SK-N-SH (cell line): Measurements from ENCODE around the gene DGKH. TPM values are rescaled to one million over a fixed set of nuclear protein-coding genes. Genes with fewer than 3 reads are reported as not detected.

Experiments
- CTCF ChIA-PET: fragments of 300-600, 350-600 bp; formaldehyde crosslinking; extraction: SDS; loops from one replicate; lab custom pipeline; 2021; lab: Yijun Ruan, JAX
- POLR2A ChIA-PET: fragments of 350-600 bp; sonication (Branson Sonifier 250); formaldehyde crosslinking; extraction: SDS; loops from one replicate; lab custom pipeline; 2020; ENCODE audit warnings: antibody characterized with exemption, inconsistent platforms; lab: Yijun Ruan, JAX
- DNase-seq: peaks from one replicate; pipeline ENCODE4 v3.0.0; 2012
- H2AFZ ChIP-seq: fragments of 200-600 bp; sonication (generic); 2 replicates; pipeline ENCODE4 v1.8.1; 2016; ENCODE audit warnings: antibody characterized with exemption, mild to moderate bottlenecking, low read depth
- H3F3A ChIP-seq: fragments of 200-600 bp; sonication (generic); replicated peaks from 2 replicates; pipeline ENCODE3; 2016; ENCODE audit warnings: antibody characterized with exemption, mild to moderate bottlenecking; ENCODE audit not compliant: insufficient read depth
- H3K27ac ChIP-seq, 2 experiments: fragments of 200-500 bp in 1 of 2; fragments of 200-600 bp in 1 of 2; sonication (Bioruptor generic) in 1 of 2; sonication (generic), shearing (Covaris generic) in 1 of 2; 2 replicates each; pipeline versions ENCODE4 v1.5.1 to v1.6.1; 2014 to 2016; ENCODE audit warnings: low read depth in 2 of 2, inconsistent platforms in 1 of 2, low read length in 1 of 2, mild to moderate bottlenecking in 1 of 2, mixed read lengths in 1 of 2
- H3K27me3 ChIP-seq: fragments of 200-600 bp; sonication (generic), shearing (Covaris generic); 2 replicates; pipeline ENCODE4 v1.6.1; 2016; ENCODE audit warnings: mixed run types; ENCODE audit not compliant: insufficient read depth
- H3K36me3 ChIP-seq, 2 experiments: fragments of 200-500 bp in 1 of 2; fragments of 200-600 bp in 1 of 2; sonication (Bioruptor generic) in 1 of 2; sonication (generic) in 1 of 2; replicated peaks in 1 of 2; 2 replicates each; pipeline versions ENCODE3 to v1.5.1; 2014 to 2016; ENCODE audit warnings: low read length in 1 of 2, mild to moderate bottlenecking in 1 of 2; ENCODE audit not compliant: insufficient read depth in 2 of 2, control insufficient read depth in 1 of 2
- H3K4me1 ChIP-seq, 2 experiments: fragments of 200-500 bp in 1 of 2; fragments of 200-600 bp in 1 of 2; sonication (Bioruptor generic) in 1 of 2; sonication (generic), shearing (Covaris generic) in 1 of 2; 2 replicates each; pipeline versions ENCODE4 v1.5.1 to v1.6.1; 2014 to 2016; ENCODE audit warnings: low read depth in 1 of 2, low read length in 1 of 2, mixed run types in 1 of 2; ENCODE audit not compliant: insufficient read depth in 2 of 2, control insufficient read depth in 1 of 2
- H3K4me2 ChIP-seq: fragments of 200-600 bp; sonication (generic), shearing (Covaris generic); 2 replicates; pipeline ENCODE4 v1.6.1; 2017; ENCODE audit warnings: mixed run types
- H3K4me3 ChIP-seq, 2 experiments: fragments of 200-500 bp in 1 of 2; fragments of 200-600 bp in 1 of 2; sonication (Bioruptor generic) in 1 of 2; sonication (generic), shearing (Covaris generic) in 1 of 2; 2 replicates each; pipeline versions ENCODE4 v1.5.1 to v1.8.1; 2014 to 2016; ENCODE audit warnings: low read depth in 2 of 2, inconsistent platforms in 1 of 2, low read length in 1 of 2, mild to moderate bottlenecking in 1 of 2, mixed read lengths in 1 of 2, moderate library complexity in 1 of 2
- H3K79me2 ChIP-seq: fragments of 200-600 bp; sonication (generic); 2 replicates; pipeline ENCODE4 v1.8.1; 2017; ENCODE audit warnings: mild to moderate bottlenecking; ENCODE audit not compliant: insufficient read depth
- H3K9ac ChIP-seq: fragments of 200-600 bp; sonication (generic); 2 replicates; pipeline ENCODE4 v1.6.1; 2017; ENCODE audit warnings: mixed run types
- H3K9me2 ChIP-seq: fragments of 200-600 bp; sonication (generic); 2 replicates; pipeline ENCODE4 v1.6.1; 2017; ENCODE audit warnings: mixed run types
- H3K9me3 ChIP-seq: fragments of 200-600 bp; sonication (generic); 2 replicates; pipeline ENCODE4 v1.6.1; 2017; ENCODE audit warnings: mixed run types, mild to moderate bottlenecking, moderate library complexity
- H4K20me1 ChIP-seq: fragments of 200-600 bp; sonication (generic); 2 replicates; pipeline ENCODE4 v1.6.1; 2017; ENCODE audit warnings: mild to moderate bottlenecking, mixed run types; ENCODE audit not compliant: insufficient read depth
- CHD2 ChIP-seq: fragments of 150-350 bp; IDR thresholded peaks from 2 replicates; pipeline ENCODE4 v1.6.1; 2018; ENCODE audit warnings: low read length; ENCODE audit not compliant: partially characterized antibody
- ELF1 ChIP-seq: IDR thresholded peaks from 2 replicates; pipeline ENCODE4 v1.4.0; 2012
- EP300 ChIP-seq, 2 experiments: IDR thresholded peaks; 2 replicates each; pipeline versions ENCODE4 v1.4.0 to v1.6.1; 2012; ENCODE audit warnings: borderline replicate concordance in 1 of 2, low read depth in 1 of 2, low read length in 1 of 2
- FOSL2 ChIP-seq: IDR thresholded peaks from 2 replicates; pipeline ENCODE4 v1.4.0; 2012; ENCODE audit warnings: low read depth, mild to moderate bottlenecking, moderate library complexity, borderline replicate concordance
- FOXJ3 ChIP-seq: sonication (generic); formaldehyde crosslinking; IDR thresholded peaks from 2 replicates; pipeline ENCODE4 v1.5.1; 2020; ENCODE audit warnings: mild to moderate bottlenecking, missing genetic modification reagents
- GABPA ChIP-seq: IDR thresholded peaks from 2 replicates; pipeline ENCODE4 v1.4.0; 2012; ENCODE audit warnings: low read depth, mild to moderate bottlenecking
- GATA2 ChIP-seq: sonication (generic); formaldehyde crosslinking; IDR thresholded peaks from 2 replicates; pipeline ENCODE4 v1.5.0; 2020; ENCODE audit warnings: mild to moderate bottlenecking, missing genetic modification reagents
- MXI1 ChIP-seq: IDR thresholded peaks from 2 replicates; pipeline ENCODE4 v1.6.1; 2012; ENCODE audit warnings: mild to moderate bottlenecking, low read depth, low read length, improper control_type of control experiment
- NFIC ChIP-seq: IDR thresholded peaks from 2 replicates; pipeline ENCODE4 v1.4.0; 2012; ENCODE audit warnings: borderline replicate concordance
- RCOR1 ChIP-seq: fragments of 150-350 bp; IDR thresholded peaks from 2 replicates; pipeline ENCODE4 v1.6.1; 2017; ENCODE audit warnings: antibody characterized with exemption, low read length
- RXRA ChIP-seq: IDR thresholded peaks from 2 replicates; pipeline ENCODE4 v1.4.0; 2012; ENCODE audit warnings: low read depth, mild to moderate bottlenecking, borderline replicate concordance
- SIN3A ChIP-seq: IDR thresholded peaks from 2 replicates; pipeline ENCODE4 v1.6.1; 2012; ENCODE audit warnings: low read depth, mild to moderate bottlenecking, low read length, moderate library complexity, borderline replicate concordance
- SMC3 ChIP-seq: IDR thresholded peaks from 2 replicates; pipeline ENCODE4 v1.6.1; 2012; ENCODE audit warnings: low read depth, low read length, improper control_type of control experiment
- TAF1 ChIP-seq: IDR thresholded peaks from 2 replicates; pipeline ENCODE4 v1.6.1; 2012; ENCODE audit warnings: low read depth, mild to moderate bottlenecking, low read length, moderate library complexity, borderline replicate concordance
- TEAD4 ChIP-seq: IDR thresholded peaks from 2 replicates; pipeline ENCODE4 v1.4.0; 2012; ENCODE audit warnings: mild to moderate bottlenecking, borderline replicate concordance; ENCODE audit not compliant: insufficient read depth
- WGBS: methylation state at CpG from one replicate; pipeline ENCODE4 v1.1.6; 2017; ENCODE audit warnings: low lambda C conversion rate; 5-methylcytosine and 5-hydroxymethylcytosine counted together
- polyA plus RNA-seq, 3 experiments: library from polyadenylated mRNA; depleted of rRNA; stranded (reverse); fragments of >200 nt; gene quantifications; 2 replicates each; pipeline ENCODE4 v1.2.3, GENCODE V29; 2012
- TF ChIP-seq, protein P1 (sequence below): fragments of 150-350 bp; IDR thresholded peaks from 2 replicates; pipeline ENCODE4 v1.6.1; 2016; ENCODE audit warnings: mild to moderate bottlenecking, low read depth, low read length
- TF ChIP-seq, protein P2 (sequence below): IDR thresholded peaks from 2 replicates; pipeline ENCODE4 v1.4.0; 2012; ENCODE audit warnings: low read depth, borderline replicate concordance
- TF ChIP-seq, protein P3 (sequence below): IDR thresholded peaks from 2 replicates; pipeline ENCODE4; 2012
- TF ChIP-seq, protein P4 (sequence below): fragments of 150-350 bp; IDR thresholded peaks from 2 replicates; pipeline ENCODE4 v1.6.1; 2017; ENCODE audit warnings: antibody characterized with exemption, low read length, low read depth, borderline replicate concordance
- TF ChIP-seq, protein P5 (sequence below): fragments of 200-600 bp; sonication (generic); IDR thresholded peaks from 2 replicates; pipeline ENCODE4 v1.6.1; 2017; ENCODE audit warnings: antibody characterized with exemption, mild to moderate bottlenecking, moderate library complexity

DGKH gene
- polyA plus RNA-seq, 1 of the 3 experiments (the other 2 are of a cell fraction) = 2.5 TPM

DNA sequence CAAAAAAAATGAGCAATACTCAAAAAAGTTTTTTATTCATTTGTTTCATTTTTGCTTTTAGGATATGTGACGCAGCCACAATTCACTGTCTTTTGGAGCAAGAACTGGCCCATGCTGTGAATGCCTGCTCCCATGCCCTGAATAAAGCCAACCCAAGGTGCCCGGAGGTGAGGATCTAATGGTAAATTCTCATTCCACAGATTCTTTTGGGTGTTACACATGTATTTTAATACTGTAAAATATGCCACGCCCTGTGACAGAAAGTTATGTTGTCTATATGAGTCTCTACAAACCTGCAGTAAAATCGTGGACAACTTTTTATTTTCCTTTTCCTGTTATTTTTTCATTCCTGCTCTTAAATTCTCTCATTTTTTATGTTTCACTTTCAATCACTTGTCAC, 166.0 kb downstream of the DGKH start:
- CTCF ChIA-PET = interaction anchor here (1.2 kb wide), 1 partner anchor 546 kb away, joined by 3 read pairs; no protein-coding TSS in a partner anchor
- TF ChIP-seq CHD2 (no peak), MXI1 (no peak), ELF1 (no peak), RXRA (no peak), FOSL2 (no peak), NFIC (no peak), TEAD4 (no peak), GABPA (no peak), RCOR1 (no peak), GATA2 (no peak), SMC3 (no peak), SIN3A (no peak), EP300 (IDR thresholded peaks at IDR 0.05; ENCODE audit: borderline replicate concordance in 1 of 2, low read depth in 1 of 2, low read length in 1 of 2) (no peak), TAF1 (no peak), FOXJ3 (CRISPR knock-in tag) (no peak)
- TF ChIP-seq, protein P1, sequence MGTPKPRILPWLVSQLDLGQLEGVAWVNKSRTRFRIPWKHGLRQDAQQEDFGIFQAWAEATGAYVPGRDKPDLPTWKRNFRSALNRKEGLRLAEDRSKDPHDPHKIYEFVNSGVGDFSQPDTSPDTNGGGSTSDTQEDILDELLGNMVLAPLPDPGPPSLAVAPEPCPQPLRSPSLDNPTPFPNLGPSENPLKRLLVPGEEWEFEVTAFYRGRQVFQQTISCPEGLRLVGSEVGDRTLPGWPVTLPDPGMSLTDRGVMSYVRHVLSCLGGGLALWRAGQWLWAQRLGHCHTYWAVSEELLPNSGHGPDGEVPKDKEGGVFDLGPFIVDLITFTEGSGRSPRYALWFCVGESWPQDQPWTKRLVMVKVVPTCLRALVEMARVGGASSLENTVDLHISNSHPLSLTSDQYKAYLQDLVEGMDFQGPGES = no peak
- TF ChIP-seq, protein P2, sequence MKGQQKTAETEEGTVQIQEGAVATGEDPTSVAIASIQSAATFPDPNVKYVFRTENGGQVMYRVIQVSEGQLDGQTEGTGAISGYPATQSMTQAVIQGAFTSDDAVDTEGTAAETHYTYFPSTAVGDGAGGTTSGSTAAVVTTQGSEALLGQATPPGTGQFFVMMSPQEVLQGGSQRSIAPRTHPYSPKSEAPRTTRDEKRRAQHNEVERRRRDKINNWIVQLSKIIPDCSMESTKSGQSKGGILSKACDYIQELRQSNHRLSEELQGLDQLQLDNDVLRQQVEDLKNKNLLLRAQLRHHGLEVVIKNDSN = no peak
- TF ChIP-seq, protein P3, sequence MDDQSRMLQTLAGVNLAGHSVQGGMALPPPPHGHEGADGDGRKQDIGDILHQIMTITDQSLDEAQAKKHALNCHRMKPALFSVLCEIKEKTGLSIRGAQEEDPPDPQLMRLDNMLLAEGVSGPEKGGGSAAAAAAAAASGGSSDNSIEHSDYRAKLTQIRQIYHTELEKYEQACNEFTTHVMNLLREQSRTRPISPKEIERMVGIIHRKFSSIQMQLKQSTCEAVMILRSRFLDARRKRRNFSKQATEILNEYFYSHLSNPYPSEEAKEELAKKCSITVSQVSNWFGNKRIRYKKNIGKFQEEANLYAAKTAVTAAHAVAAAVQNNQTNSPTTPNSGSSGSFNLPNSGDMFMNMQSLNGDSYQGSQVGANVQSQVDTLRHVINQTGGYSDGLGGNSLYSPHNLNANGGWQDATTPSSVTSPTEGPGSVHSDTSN = no peak
- TF ChIP-seq, protein P4, sequence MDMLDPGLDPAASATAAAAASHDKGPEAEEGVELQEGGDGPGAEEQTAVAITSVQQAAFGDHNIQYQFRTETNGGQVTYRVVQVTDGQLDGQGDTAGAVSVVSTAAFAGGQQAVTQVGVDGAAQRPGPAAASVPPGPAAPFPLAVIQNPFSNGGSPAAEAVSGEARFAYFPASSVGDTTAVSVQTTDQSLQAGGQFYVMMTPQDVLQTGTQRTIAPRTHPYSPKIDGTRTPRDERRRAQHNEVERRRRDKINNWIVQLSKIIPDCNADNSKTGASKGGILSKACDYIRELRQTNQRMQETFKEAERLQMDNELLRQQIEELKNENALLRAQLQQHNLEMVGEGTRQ = no peak
- TF ChIP-seq, protein P5, sequence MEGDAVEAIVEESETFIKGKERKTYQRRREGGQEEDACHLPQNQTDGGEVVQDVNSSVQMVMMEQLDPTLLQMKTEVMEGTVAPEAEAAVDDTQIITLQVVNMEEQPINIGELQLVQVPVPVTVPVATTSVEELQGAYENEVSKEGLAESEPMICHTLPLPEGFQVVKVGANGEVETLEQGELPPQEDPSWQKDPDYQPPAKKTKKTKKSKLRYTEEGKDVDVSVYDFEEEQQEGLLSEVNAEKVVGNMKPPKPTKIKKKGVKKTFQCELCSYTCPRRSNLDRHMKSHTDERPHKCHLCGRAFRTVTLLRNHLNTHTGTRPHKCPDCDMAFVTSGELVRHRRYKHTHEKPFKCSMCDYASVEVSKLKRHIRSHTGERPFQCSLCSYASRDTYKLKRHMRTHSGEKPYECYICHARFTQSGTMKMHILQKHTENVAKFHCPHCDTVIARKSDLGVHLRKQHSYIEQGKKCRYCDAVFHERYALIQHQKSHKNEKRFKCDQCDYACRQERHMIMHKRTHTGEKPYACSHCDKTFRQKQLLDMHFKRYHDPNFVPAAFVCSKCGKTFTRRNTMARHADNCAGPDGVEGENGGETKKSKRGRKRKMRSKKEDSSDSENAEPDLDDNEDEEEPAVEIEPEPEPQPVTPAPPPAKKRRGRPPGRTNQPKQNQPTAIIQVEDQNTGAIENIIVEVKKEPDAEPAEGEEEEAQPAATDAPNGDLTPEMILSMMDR = no peak
- H3K9me3 ChIP-seq = no peaks in the 10 kb centered on the region
- POLR2A ChIA-PET = no interaction called here
- no peak for DNase-seq
- H3K27me3 ChIP-seq = no peaks in the 10 kb centered on the region
- H3K27ac ChIP-seq = no peak overlapping the region
- H3K9me2 ChIP-seq = no peaks in the 10 kb centered on the region
- no peak overlapping the region for H3K4me3 ChIP-seq
- no peak overlapping the region for H2AFZ ChIP-seq
- no peaks in the 10 kb centered on the region for H3F3A ChIP-seq
- peaks cover 28 to 40% of the 10 kb centered on the region in 2 experiments for H3K36me3 ChIP-seq
- no peak overlapping the region for H3K4me2 ChIP-seq
- H4K20me1 ChIP-seq = no peaks in the 10 kb centered on the region
- H3K4me1 ChIP-seq = no peaks in the 10 kb centered on the region
- 88% methylated on average over 4 of the region's 4 CpGs for WGBS
- no peak overlapping the region for H3K9ac ChIP-seq
- H3K79me2 ChIP-seq = no peaks in the 10 kb centered on the region
